ENCODE data around the gene MAP1LC3B2.
"Not testable (repeated sequence)": the region's sequence is repeated elsewhere in the genome, so short reads cannot be mapped to it uniquely, and the experiment has no call there.

MAP1LC3B2 gene

GRCh38 chr12:116552773-116553373 lies 6.3 kb upstream of the MAP1LC3B2 start:
- H3K27me3 Mint-ChIP-seq: no peaks in the 10 kb centered on the region
- no peak overlapping the region for H3K4me3 Mint-ChIP-seq
- no peak for ATAC-seq (replicated peaks; ENCODE audit: extremely low read depth, poor library complexity, severe bottlenecking)
- no peak for DNase-seq (ENCODE audit: low spot score in 2 of 2)
- no peaks in the 10 kb centered on the region for H3K4me1 Mint-ChIP-seq
- no peaks in the 10 kb centered on the region for H3K36me3 Mint-ChIP-seq (ENCODE audit: insufficient read depth)
- peaks cover 5% of the 10 kb centered on the region for H3K9me3 Mint-ChIP-seq
- no peak overlapping the region for H3K27ac Mint-ChIP-seq (ENCODE audit: low read depth)

- Mint-ChIP-seq H3K4me3 (peak overlapping the region; percentile 43), H3K27ac (ENCODE audit: low read depth) (no peak overlapping the region), H3K9me3 (peaks cover 5% of the 10 kb centered on the region), H3K27me3 (no peaks in the 10 kb centered on the region), H3K4me1 (peaks cover 28% of the 10 kb centered on the region), H3K36me3 (ENCODE audit: insufficient read depth) (peaks cover 8% of the 10 kb centered on the region)
- DNase-seq (ENCODE audit: low spot score in 2 of 2) (no peak), ATAC-seq (replicated peaks; ENCODE audit: extremely low read depth, poor library complexity, severe bottlenecking) (no peak)
Observed at GRCh38 chr12:116556356-116556952, 2.7 kb upstream of the MAP1LC3B2 start.

GRCh38 chr12:116556964-116557698 lies 2.0 kb upstream of the MAP1LC3B2 start:
- no peak for DNase-seq (ENCODE audit: low spot score in 2 of 2)
- Mint-ChIP-seq H3K9me3 (peaks cover 5% of the 10 kb centered on the region), H3K4me1 (peaks cover 28% of the 10 kb centered on the region), H3K27me3 (no peaks in the 10 kb centered on the region), H3K4me3 (peak overlapping the region; percentile 43), H3K36me3 (ENCODE audit: insufficient read depth) (peaks cover 8% of the 10 kb centered on the region), H3K27ac (ENCODE audit: low read depth) (no peak overlapping the region)
- ATAC-seq (replicated peaks; ENCODE audit: extremely low read depth, poor library complexity, severe bottlenecking): no peak

GRCh38 chr12:116558280-116559161 lies 660 bp upstream of the MAP1LC3B2 start:
- Mint-ChIP-seq H3K27ac (ENCODE audit: low read depth) (peak overlapping the region; percentile 95), H3K9me3 (peaks cover 5% of the 10 kb centered on the region), H3K4me1 (peaks cover 28% of the 10 kb centered on the region), H3K27me3 (no peaks in the 10 kb centered on the region), H3K36me3 (ENCODE audit: insufficient read depth) (peaks cover 8% of the 10 kb centered on the region), H3K4me3 (peak overlapping the region; percentile 80)
- DNase-seq (ENCODE audit: low spot score in 2 of 2): no peak
- ATAC-seq (replicated peaks; ENCODE audit: extremely low read depth, poor library complexity, severe bottlenecking): no peak

GRCh38 chr12:116561181-116561821 lies 2.1 kb downstream of the MAP1LC3B2 start:
- Mint-ChIP-seq H3K27me3 (no peaks in the 10 kb centered on the region), H3K4me3 (no peak overlapping the region), H3K27ac (ENCODE audit: low read depth) (peak overlapping the region; percentile 78), H3K4me1 (peaks cover 28% of the 10 kb centered on the region), H3K36me3 (ENCODE audit: insufficient read depth) (peaks cover 8% of the 10 kb centered on the region), H3K9me3 (peaks cover 5% of the 10 kb centered on the region)
- DNase-seq (ENCODE audit: low spot score in 2 of 2) (no peak), ATAC-seq (replicated peaks; ENCODE audit: extremely low read depth, poor library complexity, severe bottlenecking) (no peak)

GRCh38 chr12:116562090-116562489 lies 2.9 kb downstream of the MAP1LC3B2 start:
- H3K9me3 Mint-ChIP-seq: no peaks in the 10 kb centered on the region
- H3K36me3 Mint-ChIP-seq (ENCODE audit: insufficient read depth): peaks cover 8% of the 10 kb centered on the region
- DNase-seq (ENCODE audit: low spot score in 2 of 2): no peak
- no peak overlapping the region for H3K27ac Mint-ChIP-seq (ENCODE audit: low read depth)
- no peak overlapping the region for H3K4me3 Mint-ChIP-seq
- no peak for ATAC-seq (replicated peaks; ENCODE audit: extremely low read depth, poor library complexity, severe bottlenecking)
- H3K27me3 Mint-ChIP-seq: no peaks in the 10 kb centered on the region
- peaks cover 28% of the 10 kb centered on the region for H3K4me1 Mint-ChIP-seq

- H3K4me3 Mint-ChIP-seq: no peak overlapping the region
- H3K36me3 Mint-ChIP-seq (ENCODE audit: insufficient read depth): peaks cover 8% of the 10 kb centered on the region
- ATAC-seq (replicated peaks; ENCODE audit: extremely low read depth, poor library complexity, severe bottlenecking): no peak
- no peaks in the 10 kb centered on the region for H3K9me3 Mint-ChIP-seq
- H3K27me3 Mint-ChIP-seq: no peaks in the 10 kb centered on the region
- no peak overlapping the region for H3K27ac Mint-ChIP-seq (ENCODE audit: low read depth)
- no peak for DNase-seq (ENCODE audit: low spot score in 2 of 2)
- peaks cover 28% of the 10 kb centered on the region for H3K4me1 Mint-ChIP-seq
Observed at GRCh38 chr12:116563262-116563661, 4.1 kb downstream of the MAP1LC3B2 start.

- H3K4me3 Mint-ChIP-seq: no peak overlapping the region
- H3K27me3 Mint-ChIP-seq: no peaks in the 10 kb centered on the region
- no peak for ATAC-seq (replicated peaks; ENCODE audit: extremely low read depth, poor library complexity, severe bottlenecking)
- H3K9me3 Mint-ChIP-seq: no peaks in the 10 kb centered on the region
- H3K27ac Mint-ChIP-seq (ENCODE audit: low read depth): no peak overlapping the region
- DNase-seq (ENCODE audit: low spot score in 2 of 2): no peak
- H3K4me1 Mint-ChIP-seq: peaks cover 21% of the 10 kb centered on the region
- peaks cover 8% of the 10 kb centered on the region for H3K36me3 Mint-ChIP-seq (ENCODE audit: insufficient read depth)
Observed at GRCh38 chr12:116564080-116564479, 4.9 kb downstream of the MAP1LC3B2 start.

GRCh38 chr12:116565221-116565620 lies 6.0 kb downstream of the MAP1LC3B2 start:
- H3K27ac Mint-ChIP-seq (ENCODE audit: low read depth); H3K4me1 Mint-ChIP-seq; H3K27me3 Mint-ChIP-seq; DNase-seq (ENCODE audit: low spot score in 2 of 2); H3K36me3 Mint-ChIP-seq (ENCODE audit: insufficient read depth); ATAC-seq (replicated peaks; ENCODE audit: extremely low read depth, poor library complexity, severe bottlenecking); H3K9me3 Mint-ChIP-seq; H3K4me3 Mint-ChIP-seq: not testable (repeated sequence)

GRCh38 chr12:116565963-116566362 lies 6.8 kb downstream of the MAP1LC3B2 start:
- no peak overlapping the region for H3K4me3 Mint-ChIP-seq
- DNase-seq (ENCODE audit: low spot score in 2 of 2): no peak
- H3K27ac Mint-ChIP-seq (ENCODE audit: low read depth): no peak overlapping the region
- ATAC-seq (replicated peaks; ENCODE audit: extremely low read depth, poor library complexity, severe bottlenecking): no peak
- H3K27me3 Mint-ChIP-seq: no peaks in the 10 kb centered on the region
- peaks cover 2% of the 10 kb centered on the region for H3K4me1 Mint-ChIP-seq
- no peaks in the 10 kb centered on the region for H3K36me3 Mint-ChIP-seq (ENCODE audit: insufficient read depth)
- H3K9me3 Mint-ChIP-seq: no peaks in the 10 kb centered on the region

GRCh38 chr12:116568203-116568602 lies 9.0 kb downstream of the MAP1LC3B2 start:
- H3K9me3 Mint-ChIP-seq: no peaks in the 10 kb centered on the region
- DNase-seq (ENCODE audit: low spot score in 2 of 2) (no peak), ATAC-seq (replicated peaks; ENCODE audit: extremely low read depth, poor library complexity, severe bottlenecking) (no peak)
- H3K4me1 Mint-ChIP-seq: no peaks in the 10 kb centered on the region
- H3K4me3 Mint-ChIP-seq: no peak overlapping the region
- H3K27ac Mint-ChIP-seq (ENCODE audit: low read depth): no peak overlapping the region
- H3K27me3 Mint-ChIP-seq: no peaks in the 10 kb centered on the region
- H3K36me3 Mint-ChIP-seq (ENCODE audit: insufficient read depth): no peaks in the 10 kb centered on the region

GRCh38 chr12:116571089-116571488 lies 11.9 kb downstream of the MAP1LC3B2 start:
- DNase-seq (ENCODE audit: low spot score in 2 of 2): no peak
- Mint-ChIP-seq H3K27me3 (no peaks in the 10 kb centered on the region), H3K9me3 (no peaks in the 10 kb centered on the region), H3K4me3 (no peak overlapping the region), H3K27ac (ENCODE audit: low read depth) (no peak overlapping the region), H3K4me1 (no peaks in the 10 kb centered on the region), H3K36me3 (ENCODE audit: insufficient read depth) (no peaks in the 10 kb centered on the region)
- no peak for ATAC-seq (replicated peaks; ENCODE audit: extremely low read depth, poor library complexity, severe bottlenecking)

Measured in central memory CD8-positive, alpha-beta T cell (primary cell).